ENCODE data around the gene ROS1. TPM values are rescaled to one million over a fixed set of nuclear protein-coding genes. Genes with fewer than 3 reads are reported as not detected.

The ROS1 gene
- total and polyA plus RNA-seq, 2 donors (not counting 1 experiment from before 2014, with no cell fraction given), result not detected

DNA sequence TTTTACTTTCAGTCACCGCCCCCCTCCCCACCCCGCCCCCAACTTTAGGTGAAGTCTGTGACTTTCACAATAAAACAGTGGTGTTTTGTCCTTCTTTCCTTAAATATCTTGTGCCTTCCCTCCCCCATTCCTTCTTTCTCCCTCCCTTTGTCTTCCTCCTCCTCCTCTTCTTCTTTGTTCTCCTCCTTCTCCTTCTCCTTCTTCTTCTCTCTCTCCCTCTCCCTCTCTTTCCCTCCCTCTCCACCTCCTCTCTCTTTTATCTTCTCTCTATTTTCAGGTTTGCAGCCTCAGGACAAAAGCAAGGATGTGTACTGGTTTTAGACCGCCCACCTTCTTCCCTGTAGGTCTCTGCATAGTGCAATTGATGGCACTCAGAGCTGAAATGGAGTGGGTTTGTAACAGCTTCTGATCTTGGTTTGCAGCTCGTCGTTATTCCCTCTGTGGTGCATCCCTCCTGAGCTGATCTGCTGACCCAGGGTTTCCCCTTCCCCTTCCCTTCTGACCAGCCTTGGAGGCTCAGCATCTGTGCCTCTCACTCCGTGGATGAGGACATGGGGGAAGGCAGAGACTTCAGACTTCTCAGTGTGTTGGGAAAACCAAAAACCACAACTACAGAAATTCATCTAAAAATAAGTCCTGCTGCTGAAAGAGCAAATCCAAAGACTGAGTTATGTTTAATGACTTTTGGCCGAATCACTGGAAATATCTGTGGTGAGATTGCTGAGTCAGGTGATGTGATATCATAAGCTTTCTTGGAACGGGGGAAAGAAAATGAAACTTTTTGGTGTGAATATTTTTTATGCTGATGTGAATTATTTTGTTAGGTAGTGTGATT, 153.5 kb downstream of the ROS1 start:
- H3K9me3 Mint-ChIP-seq (ENCODE audit: insufficient read depth), result no peaks in the 10 kb centered on the region
- H3K27me3 Mint-ChIP-seq, result peaks cover 73% of the 10 kb centered on the region
- CTCF ChIA-PET, result no interaction called here

More for the DNA sequence above, 153.5 kb downstream of the ROS1 start:
- peaks cover 0 to 33% (median 30%) of the 10 kb centered on the region in 4 experiments for H3K27me3 ChIP-seq (replicated peaks in 1 of 4; ENCODE audit: control extremely low read depth in 1 of 4, control insufficient read depth in 3 of 4, insufficient read depth in 4 of 4, low read length in 3 of 4)
- H3K27ac ChIP-seq (ENCODE audit: low read length in 2 of 2), result no peak overlapping the region
- DNase-seq, result no peak
- H3K4me1 Mint-ChIP-seq, result peaks cover 3% of the 10 kb centered on the region
- H3K9ac ChIP-seq (ENCODE audit: low read length), result no peak overlapping the region
- H3K36me3 ChIP-seq (replicated peaks in 1 of 2; ENCODE audit: control extremely low read depth in 1 of 2, control insufficient read depth in 1 of 2, extremely low read depth in 1 of 2, insufficient read depth in 2 of 2, low read length in 1 of 2), result no peaks in the 10 kb centered on the region
- H3K9me3 ChIP-seq (ENCODE audit: control extremely low read depth in 1 of 3, control insufficient read depth in 2 of 3, insufficient read depth in 1 of 3, low read length in 2 of 3), result peaks cover 0 to 3% (median 0%) of the 10 kb centered on the region in 3 donors
- POLR2A ChIA-PET, result no interaction called here
- H3K4me1 ChIP-seq (ENCODE audit: control insufficient read depth in 2 of 2, insufficient read depth in 2 of 2, low read length in 2 of 2), result no peaks in the 10 kb centered on the region
- ATAC-seq (ENCODE audit: low read depth), result no peak
- TF ChIP-seq, protein P1, sequence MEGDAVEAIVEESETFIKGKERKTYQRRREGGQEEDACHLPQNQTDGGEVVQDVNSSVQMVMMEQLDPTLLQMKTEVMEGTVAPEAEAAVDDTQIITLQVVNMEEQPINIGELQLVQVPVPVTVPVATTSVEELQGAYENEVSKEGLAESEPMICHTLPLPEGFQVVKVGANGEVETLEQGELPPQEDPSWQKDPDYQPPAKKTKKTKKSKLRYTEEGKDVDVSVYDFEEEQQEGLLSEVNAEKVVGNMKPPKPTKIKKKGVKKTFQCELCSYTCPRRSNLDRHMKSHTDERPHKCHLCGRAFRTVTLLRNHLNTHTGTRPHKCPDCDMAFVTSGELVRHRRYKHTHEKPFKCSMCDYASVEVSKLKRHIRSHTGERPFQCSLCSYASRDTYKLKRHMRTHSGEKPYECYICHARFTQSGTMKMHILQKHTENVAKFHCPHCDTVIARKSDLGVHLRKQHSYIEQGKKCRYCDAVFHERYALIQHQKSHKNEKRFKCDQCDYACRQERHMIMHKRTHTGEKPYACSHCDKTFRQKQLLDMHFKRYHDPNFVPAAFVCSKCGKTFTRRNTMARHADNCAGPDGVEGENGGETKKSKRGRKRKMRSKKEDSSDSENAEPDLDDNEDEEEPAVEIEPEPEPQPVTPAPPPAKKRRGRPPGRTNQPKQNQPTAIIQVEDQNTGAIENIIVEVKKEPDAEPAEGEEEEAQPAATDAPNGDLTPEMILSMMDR (IDR thresholded peaks at IDR 0.05), result no peak
- no peak for TF ChIP-seq EZH2 (IDR thresholded peaks at IDR 0.05; ENCODE audit: borderline replicate concordance, insufficient read depth, low read depth, low read length, poor library complexity, severe bottlenecking)
- H3K4me2 ChIP-seq (replicated peaks; ENCODE audit: low read depth, low read length, poor library complexity, severe bottlenecking), result no peak overlapping the region
- no peaks in the 10 kb centered on the region for H4K20me1 ChIP-seq (ENCODE audit: control insufficient read depth, insufficient read depth, low read length, poor library complexity, severe bottlenecking)
- H3K27ac Mint-ChIP-seq, result no peak overlapping the region
- intact Hi-C loops (cut with micrococcal nuclease), result no loop called here
- H3K79me2 ChIP-seq (ENCODE audit: control insufficient read depth, insufficient read depth, low read length), result no peaks in the 10 kb centered on the region
- H3K4me3 Mint-ChIP-seq, result no peak overlapping the region
- no peak overlapping the region for H2AFZ ChIP-seq (ENCODE audit: insufficient read depth, low read depth, low read length, poor library complexity, severe bottlenecking)
- H3K4me3 ChIP-seq (ENCODE audit: control extremely low read depth in 1 of 5, extremely low read depth in 1 of 5, insufficient read depth in 1 of 5, low read depth in 2 of 5, low read length in 4 of 5), result no peak overlapping the region
- WGBS (ENCODE audit: insufficient coverage), result 11% methylated on average over 5 of the region's 8 CpGs

Data from B cell (primary cell).